ENCODE results near the gene TBC1D10A.

The TBC1D10A gene

DNA sequence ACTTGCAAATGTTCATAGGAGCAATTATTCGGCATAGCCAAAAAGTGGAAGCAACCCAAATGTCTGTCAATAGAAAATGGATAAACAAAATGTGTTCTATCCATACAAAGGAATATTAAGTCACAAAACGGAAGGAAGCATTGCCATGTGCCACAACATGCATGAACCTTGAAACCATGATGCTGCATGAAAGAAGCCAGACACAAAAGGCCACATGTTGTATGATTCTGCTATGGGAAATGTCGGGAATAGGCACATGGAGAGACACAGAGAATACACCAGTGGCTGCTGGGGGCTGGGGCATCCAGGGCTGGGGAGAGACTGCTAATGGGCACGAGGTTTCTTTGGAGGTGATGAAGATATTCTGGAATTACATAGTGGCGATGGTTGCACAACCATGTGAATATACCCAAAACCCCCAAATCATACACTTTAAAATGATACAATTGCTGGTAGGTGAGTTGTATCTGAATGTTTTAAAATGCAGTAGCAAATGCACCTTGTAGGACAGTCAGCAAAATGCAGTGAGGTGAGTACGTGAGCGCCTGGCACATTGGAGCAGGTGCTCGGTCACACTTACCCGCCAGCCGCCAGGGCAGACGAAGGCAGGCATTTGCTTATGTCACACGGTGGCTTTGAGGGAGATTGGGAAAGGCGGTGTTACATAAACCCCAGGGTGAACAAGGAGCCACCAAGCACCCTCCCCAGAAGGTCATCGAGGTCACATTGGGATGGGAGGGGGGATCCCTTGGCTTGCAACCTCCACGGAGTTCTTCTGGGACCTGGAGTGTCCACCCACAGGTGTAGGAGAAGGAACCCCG lies 53.8 kb downstream of the TBC1D10A start:
- DNase-seq (ENCODE audit: low read depth in 1 of 2, low spot score in 1 of 2): peak; percentile 76 to 90
- no peak overlapping the region for H3K4me3 ChIP-seq (replicated peaks; ENCODE audit: insufficient read depth, low read length)
- H3K27ac ChIP-seq (replicated peaks): no peak overlapping the region
- TF ChIP-seq POLR2AphosphoS5 (IDR thresholded peaks at IDR 0.05; ENCODE audit: low read depth): peak; percentile 68; the same call in 1 of the 2 replicates
- TF ChIP-seq GABPA (IDR thresholded peaks at IDR 0.05; ENCODE audit: low read depth): no peak
- no peak for TF ChIP-seq CTCF (IDR thresholded peaks at IDR 0.05; ENCODE audit: insufficient read depth, low read length)
- TF ChIP-seq SPI1 (IDR thresholded peaks at IDR 0.05; ENCODE audit: borderline replicate concordance, low read depth): no peak
- TF ChIP-seq, protein P1, sequence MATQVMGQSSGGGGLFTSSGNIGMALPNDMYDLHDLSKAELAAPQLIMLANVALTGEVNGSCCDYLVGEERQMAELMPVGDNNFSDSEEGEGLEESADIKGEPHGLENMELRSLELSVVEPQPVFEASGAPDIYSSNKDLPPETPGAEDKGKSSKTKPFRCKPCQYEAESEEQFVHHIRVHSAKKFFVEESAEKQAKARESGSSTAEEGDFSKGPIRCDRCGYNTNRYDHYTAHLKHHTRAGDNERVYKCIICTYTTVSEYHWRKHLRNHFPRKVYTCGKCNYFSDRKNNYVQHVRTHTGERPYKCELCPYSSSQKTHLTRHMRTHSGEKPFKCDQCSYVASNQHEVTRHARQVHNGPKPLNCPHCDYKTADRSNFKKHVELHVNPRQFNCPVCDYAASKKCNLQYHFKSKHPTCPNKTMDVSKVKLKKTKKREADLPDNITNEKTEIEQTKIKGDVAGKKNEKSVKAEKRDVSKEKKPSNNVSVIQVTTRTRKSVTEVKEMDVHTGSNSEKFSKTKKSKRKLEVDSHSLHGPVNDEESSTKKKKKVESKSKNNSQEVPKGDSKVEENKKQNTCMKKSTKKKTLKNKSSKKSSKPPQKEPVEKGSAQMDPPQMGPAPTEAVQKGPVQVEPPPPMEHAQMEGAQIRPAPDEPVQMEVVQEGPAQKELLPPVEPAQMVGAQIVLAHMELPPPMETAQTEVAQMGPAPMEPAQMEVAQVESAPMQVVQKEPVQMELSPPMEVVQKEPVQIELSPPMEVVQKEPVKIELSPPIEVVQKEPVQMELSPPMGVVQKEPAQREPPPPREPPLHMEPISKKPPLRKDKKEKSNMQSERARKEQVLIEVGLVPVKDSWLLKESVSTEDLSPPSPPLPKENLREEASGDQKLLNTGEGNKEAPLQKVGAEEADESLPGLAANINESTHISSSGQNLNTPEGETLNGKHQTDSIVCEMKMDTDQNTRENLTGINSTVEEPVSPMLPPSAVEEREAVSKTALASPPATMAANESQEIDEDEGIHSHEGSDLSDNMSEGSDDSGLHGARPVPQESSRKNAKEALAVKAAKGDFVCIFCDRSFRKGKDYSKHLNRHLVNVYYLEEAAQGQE (IDR thresholded peaks at IDR 0.05; ENCODE audit: insufficient replicate concordance, low read depth): no peak
- H3K27me3 ChIP-seq (ENCODE audit: insufficient read depth, poor library complexity, severe bottlenecking): no peaks in the 10 kb centered on the region

- no peak overlapping the region for H3K4me3 ChIP-seq (replicated peaks; ENCODE audit: insufficient read depth, low read length)
Observed at GRCh38 chr22:30270832-30271231, 55.9 kb downstream of the TBC1D10A start.

GRCh38 chr22:30268331-30268730 lies 58.4 kb downstream of the TBC1D10A start:
- no peaks in the 10 kb centered on the region for H3K27me3 ChIP-seq (ENCODE audit: insufficient read depth, poor library complexity, severe bottlenecking)
- H3K27ac ChIP-seq (replicated peaks): no peak overlapping the region
- no peak for DNase-seq (ENCODE audit: low read depth in 1 of 2, low spot score in 1 of 2)
- TF ChIP-seq CTCF (IDR thresholded peaks at IDR 0.05; ENCODE audit: insufficient read depth, low read length) (no peak), GABPA (IDR thresholded peaks at IDR 0.05; ENCODE audit: low read depth) (no peak), SPI1 (IDR thresholded peaks at IDR 0.05; ENCODE audit: borderline replicate concordance, low read depth) (no peak), POLR2AphosphoS5 (IDR thresholded peaks at IDR 0.05; ENCODE audit: low read depth) (no peak)
- TF ChIP-seq, protein P1 (IDR thresholded peaks at IDR 0.05; ENCODE audit: insufficient replicate concordance, low read depth): no peak
- no peak overlapping the region for H3K4me3 ChIP-seq (replicated peaks; ENCODE audit: insufficient read depth, low read length)

More at GRCh38 chr22:30270832-30271231, 55.9 kb downstream of the TBC1D10A start:
- no peak for TF ChIP-seq SPI1 (IDR thresholded peaks at IDR 0.05; ENCODE audit: borderline replicate concordance, low read depth)
- TF ChIP-seq POLR2AphosphoS5 (IDR thresholded peaks at IDR 0.05; ENCODE audit: low read depth): peak; percentile 41; the same call in 1 of the 2 replicates
- peak; percentile 90 to 91 for DNase-seq (ENCODE audit: low read depth in 1 of 2, low spot score in 1 of 2)
- H3K27me3 ChIP-seq (ENCODE audit: insufficient read depth, poor library complexity, severe bottlenecking): no peaks in the 10 kb centered on the region
- H3K27ac ChIP-seq (replicated peaks): no peak overlapping the region

DNA sequence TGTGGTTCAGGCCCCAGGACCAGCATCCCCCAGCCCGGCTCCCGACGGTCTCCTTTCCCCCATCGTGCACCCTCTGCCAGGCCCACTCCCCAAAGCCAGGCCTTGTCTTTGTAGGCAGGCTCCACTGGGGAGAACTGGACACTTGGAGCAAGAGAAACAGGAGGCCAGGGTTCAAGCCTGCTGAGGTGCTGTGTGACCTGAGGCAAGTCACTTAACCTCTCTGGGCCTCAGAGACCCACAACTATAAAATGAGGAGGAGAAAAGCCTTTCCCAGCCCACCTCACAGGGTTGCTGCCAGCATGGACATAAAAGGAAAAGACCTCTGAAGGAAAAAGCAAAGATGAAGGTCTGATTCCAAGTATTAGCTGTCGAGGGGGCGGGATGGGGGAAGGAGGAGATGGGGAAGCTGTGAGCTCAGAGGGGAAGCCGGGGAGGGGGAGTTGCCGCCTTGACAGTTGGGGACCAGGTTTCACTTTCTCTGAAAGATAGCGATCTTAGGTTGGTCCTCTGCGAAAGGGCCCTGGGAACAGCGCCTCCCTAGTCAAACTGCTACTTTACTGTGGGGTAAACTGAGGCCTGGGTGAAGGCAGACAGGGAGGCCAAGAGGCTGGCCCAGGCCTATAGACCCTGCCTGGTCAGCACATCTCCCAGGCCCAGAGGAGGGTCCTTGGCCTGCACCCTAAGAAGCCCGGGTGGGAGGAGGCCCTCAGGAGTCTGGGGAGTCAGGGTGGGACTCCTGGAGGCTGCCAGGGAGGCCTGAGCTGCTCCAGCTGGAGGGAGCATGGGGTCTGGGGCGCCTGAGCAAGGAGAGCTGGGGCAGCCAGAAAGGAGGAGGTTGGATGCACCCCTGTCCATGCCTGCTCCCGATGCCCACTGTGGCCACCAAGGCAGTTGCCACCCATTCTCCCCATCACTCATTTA lies 59.1 kb downstream of the TBC1D10A start:
- H3K4me3 ChIP-seq (replicated peaks; ENCODE audit: insufficient read depth, low read length): peak overlapping the region; percentile 61
- H3K27ac ChIP-seq (replicated peaks): peak overlapping the region; percentile 48
- no peaks in the 10 kb centered on the region for H3K27me3 ChIP-seq (ENCODE audit: insufficient read depth, poor library complexity, severe bottlenecking)
- DNase-seq (ENCODE audit: low read depth in 1 of 2, low spot score in 1 of 2): peak in 1 of 2 experiments; percentile 76
- TF ChIP-seq POLR2AphosphoS5 (IDR thresholded peaks at IDR 0.05; ENCODE audit: low read depth) (no peak), SPI1 (IDR thresholded peaks at IDR 0.05; ENCODE audit: borderline replicate concordance, low read depth) (no peak), CTCF (IDR thresholded peaks at IDR 0.05; ENCODE audit: insufficient read depth, low read length) (no peak), GABPA (IDR thresholded peaks at IDR 0.05; ENCODE audit: low read depth) (no peak)
- TF ChIP-seq, protein P1 (IDR thresholded peaks at IDR 0.05; ENCODE audit: insufficient replicate concordance, low read depth): no peak
